Astrocyte (in vitro differentiated cells and primary cell): ENCODE measurements around the gene RIPOR3. TPM values are rescaled to one million over a fixed set of nuclear protein-coding genes. Genes with fewer than 3 reads are reported as not detected.
"Not testable (repeated sequence)": the region's sequence is repeated elsewhere in the genome, so short reads cannot be mapped to it uniquely, and the experiment has no call there.

Experiments
- DNase-seq: peaks from one replicate; pipeline ENCODE4 v3.0.0-alpha.2; 2010; ENCODE audit warnings: low read depth
- FAIRE-seq: peaks from 2 replicates; lab custom pipeline; 2011; peaks lifted over from hg19 to GRCh38; lab: Jason Lieb, UNC
- H2AFZ ChIP-seq: 2 replicates; pipeline ENCODE4 v1.6.0; 2012; ENCODE audit warnings: low read depth, low read length, inconsistent platforms
- H3K27ac ChIP-seq: 2 replicates; pipeline ENCODE4 v1.5.1; 2011; ENCODE audit warnings: low read depth, low read length, inconsistent platforms
- H3K27me3 ChIP-seq: 2 replicates; pipeline ENCODE4 v1.6.0; 2011; ENCODE audit warnings: low read length, inconsistent platforms; ENCODE audit not compliant: insufficient read depth
- H3K36me3 ChIP-seq: 2 replicates; pipeline ENCODE4 v1.5.1; 2011; ENCODE audit warnings: low read length, inconsistent platforms; ENCODE audit not compliant: insufficient read depth
- H3K4me1 ChIP-seq: 2 replicates; pipeline ENCODE4 v1.5.1; 2011; ENCODE audit warnings: low read length, inconsistent platforms; ENCODE audit not compliant: insufficient read depth
- H3K4me2 ChIP-seq: 2 replicates; pipeline ENCODE4 v1.6.0; 2012; ENCODE audit warnings: low read length, inconsistent platforms
- H3K4me3 ChIP-seq: 2 replicates; pipeline ENCODE4 v1.5.1; 2011; ENCODE audit warnings: low read depth, mild to moderate bottlenecking, low read length, inconsistent platforms; ENCODE audit not compliant: insufficient read depth
- H3K79me2 ChIP-seq: 2 replicates; pipeline ENCODE4 v1.6.0; 2012; ENCODE audit warnings: mild to moderate bottlenecking, low read length, inconsistent platforms; ENCODE audit not compliant: insufficient read depth
- H3K9ac ChIP-seq: 2 replicates; pipeline ENCODE4 v1.6.0; 2012; ENCODE audit warnings: mild to moderate bottlenecking, low read length, inconsistent platforms
- H3K9me3 ChIP-seq: 2 replicates; pipeline ENCODE4 v1.5.1; 2012; ENCODE audit warnings: low read depth, mild to moderate bottlenecking, low read length, inconsistent platforms; ENCODE audit not compliant: insufficient read depth
- H4K20me1 ChIP-seq: 2 replicates; pipeline ENCODE4 v1.6.0; 2012; ENCODE audit warnings: low read length, inconsistent platforms; ENCODE audit not compliant: insufficient read depth
- H3K27ac Mint-ChIP-seq: one replicate; pipeline ENCODE4 v1.8.0; 2021; ENCODE audit warnings: mild to moderate bottlenecking, mixed read lengths; ENCODE audit not compliant: unreplicated experiment
- H3K27me3 Mint-ChIP-seq: one replicate; pipeline ENCODE4 v1.8.0; 2021; ENCODE audit warnings: low read depth, mixed read lengths; ENCODE audit not compliant: unreplicated experiment
- H3K36me3 Mint-ChIP-seq: one replicate; pipeline ENCODE4 v1.8.0; 2021; ENCODE audit warnings: low read depth, mixed read lengths; ENCODE audit not compliant: unreplicated experiment
- H3K4me1 Mint-ChIP-seq: one replicate; pipeline ENCODE4 v1.8.0; 2021; ENCODE audit warnings: low read depth, mixed read lengths; ENCODE audit not compliant: unreplicated experiment
- H3K4me3 Mint-ChIP-seq: one replicate; pipeline ENCODE4 v1.8.0; 2021; ENCODE audit warnings: mild to moderate bottlenecking, moderate library complexity, mixed read lengths; ENCODE audit not compliant: unreplicated experiment
- H3K9me3 Mint-ChIP-seq: one replicate; pipeline ENCODE4 v1.8.0; 2021; ENCODE audit warnings: mild to moderate bottlenecking, mixed read lengths; ENCODE audit not compliant: unreplicated experiment
- EZH2 ChIP-seq: IDR thresholded peaks from 2 replicates; pipeline ENCODE4 v1.6.1; 2012; ENCODE audit warnings: mild to moderate bottlenecking, low read length, inconsistent platforms; ENCODE audit not compliant: insufficient read depth
- total RNA-seq: library from RNA; stranded (reverse); gene quantifications from 2 replicates; pipeline ENCODE4 v1.2.1, GENCODE V29; 2021
- TF ChIP-seq, protein P1 (sequence below): IDR thresholded peaks from 2 replicates; pipeline ENCODE4 v1.5.1; 2011; ENCODE audit warnings: low read depth, mild to moderate bottlenecking, inconsistent platforms, low read length, moderate library complexity; ENCODE audit not compliant: insufficient read depth

The RIPOR3 gene
- total RNA-seq, 1 donor from 2014 or later, result 0.39 TPM

- H3K36me3 Mint-ChIP-seq, result no peaks in the 10 kb centered on the region
- H3K27me3 ChIP-seq, result no peaks in the 10 kb centered on the region
Observed at GRCh38 chr20:50645253-50646068, 45.9 kb downstream of the RIPOR3 start.

GRCh38 chr20:50642288-50642803 is 49.0 kb downstream of the RIPOR3 start:
- Histone ChIP-seq H3K4me3 (no peak overlapping the region), H3K27ac (no peak overlapping the region), H3K4me2 (no peak overlapping the region), H3K36me3 (no peaks in the 10 kb centered on the region), H3K9me3 (no peaks in the 10 kb centered on the region), H3K4me1 (peaks cover 25% of the 10 kb centered on the region), H4K20me1 (no peaks in the 10 kb centered on the region), H2AFZ (no peak overlapping the region), H3K27me3 (no peaks in the 10 kb centered on the region), H3K9ac (no peak overlapping the region), H3K79me2 (no peaks in the 10 kb centered on the region)
- Mint-ChIP-seq H3K36me3 (no peaks in the 10 kb centered on the region), H3K9me3 (no peaks in the 10 kb centered on the region), H3K4me3 (no peak overlapping the region), H3K4me1 (peaks cover 15% of the 10 kb centered on the region), H3K27me3 (peaks cover 4% of the 10 kb centered on the region), H3K27ac (peak overlapping the region; percentile 48)
- FAIRE-seq, result no peak
- no peak for DNase-seq
- TF ChIP-seq EZH2, result no peak
- TF ChIP-seq, protein P1, sequence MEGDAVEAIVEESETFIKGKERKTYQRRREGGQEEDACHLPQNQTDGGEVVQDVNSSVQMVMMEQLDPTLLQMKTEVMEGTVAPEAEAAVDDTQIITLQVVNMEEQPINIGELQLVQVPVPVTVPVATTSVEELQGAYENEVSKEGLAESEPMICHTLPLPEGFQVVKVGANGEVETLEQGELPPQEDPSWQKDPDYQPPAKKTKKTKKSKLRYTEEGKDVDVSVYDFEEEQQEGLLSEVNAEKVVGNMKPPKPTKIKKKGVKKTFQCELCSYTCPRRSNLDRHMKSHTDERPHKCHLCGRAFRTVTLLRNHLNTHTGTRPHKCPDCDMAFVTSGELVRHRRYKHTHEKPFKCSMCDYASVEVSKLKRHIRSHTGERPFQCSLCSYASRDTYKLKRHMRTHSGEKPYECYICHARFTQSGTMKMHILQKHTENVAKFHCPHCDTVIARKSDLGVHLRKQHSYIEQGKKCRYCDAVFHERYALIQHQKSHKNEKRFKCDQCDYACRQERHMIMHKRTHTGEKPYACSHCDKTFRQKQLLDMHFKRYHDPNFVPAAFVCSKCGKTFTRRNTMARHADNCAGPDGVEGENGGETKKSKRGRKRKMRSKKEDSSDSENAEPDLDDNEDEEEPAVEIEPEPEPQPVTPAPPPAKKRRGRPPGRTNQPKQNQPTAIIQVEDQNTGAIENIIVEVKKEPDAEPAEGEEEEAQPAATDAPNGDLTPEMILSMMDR, result no peak

More at GRCh38 chr20:50645253-50646068, 45.9 kb downstream of the RIPOR3 start:
- FAIRE-seq, result peak; percentile 45
- Histone ChIP-seq H3K36me3 (no peaks in the 10 kb centered on the region), H4K20me1 (no peaks in the 10 kb centered on the region), H3K4me1 (peaks cover 12% of the 10 kb centered on the region), H3K27ac (peak overlapping the region; percentile 32), H3K9me3 (no peaks in the 10 kb centered on the region), H2AFZ (no peak overlapping the region), H3K79me2 (no peaks in the 10 kb centered on the region), H3K4me2 (peak overlapping the region; percentile 61), H3K4me3 (no peak overlapping the region), H3K9ac (peak overlapping the region; percentile 6)
- peak overlapping the region; percentile 63 for H3K4me3 Mint-ChIP-seq
- H3K4me1 Mint-ChIP-seq, result peaks cover 15% of the 10 kb centered on the region
- H3K9me3 Mint-ChIP-seq, result no peaks in the 10 kb centered on the region
- peak overlapping the region; percentile 92 for H3K27ac Mint-ChIP-seq
- peaks cover 3% of the 10 kb centered on the region for H3K27me3 Mint-ChIP-seq
- TF ChIP-seq, protein P1, result no peak
- TF ChIP-seq EZH2, result no peak
- peak; percentile 93 for DNase-seq

GRCh38 chr20:50641625-50642287 is 49.6 kb downstream of the RIPOR3 start:
- peaks cover 17% of the 10 kb centered on the region for H3K4me1 Mint-ChIP-seq
- not testable (repeated sequence) for H3K27ac ChIP-seq, H3K36me3 ChIP-seq, H3K4me3 Mint-ChIP-seq, H3K9me3 Mint-ChIP-seq, H3K36me3 Mint-ChIP-seq, H3K27me3 ChIP-seq, DNase-seq, H3K79me2 ChIP-seq, H3K4me3 ChIP-seq, H3K27me3 Mint-ChIP-seq, H4K20me1 ChIP-seq, H2AFZ ChIP-seq, H3K9ac ChIP-seq, H3K9me3 ChIP-seq, H3K4me2 ChIP-seq, FAIRE-seq
- peaks cover 31% of the 10 kb centered on the region for H3K4me1 ChIP-seq
- peak overlapping the region; percentile 69 for H3K27ac Mint-ChIP-seq

GRCh38 chr20:50639971-50640711 is 51.2 kb downstream of the RIPOR3 start:
- not testable (repeated sequence) for FAIRE-seq, H3K9me3 Mint-ChIP-seq, H3K36me3 ChIP-seq, H3K4me3 Mint-ChIP-seq, H3K4me2 ChIP-seq, H3K36me3 Mint-ChIP-seq, H3K79me2 ChIP-seq, H3K9ac ChIP-seq, DNase-seq, H3K27ac Mint-ChIP-seq, H3K4me3 ChIP-seq, H3K27me3 Mint-ChIP-seq, H3K27me3 ChIP-seq, H2AFZ ChIP-seq, H4K20me1 ChIP-seq, H3K9me3 ChIP-seq, H3K27ac ChIP-seq
- H3K4me1 Mint-ChIP-seq, result peaks cover 16% of the 10 kb centered on the region
- peaks cover 28% of the 10 kb centered on the region for H3K4me1 ChIP-seq
